NCI-H510A (cell line): Measurements from ENCODE around the gene TRIM64.
"Not testable (repeated sequence)": the region's sequence is repeated elsewhere in the genome, so short reads cannot be mapped to it uniquely, and the experiment has no call there.

Experiments used
- DNase-seq: peaks from one replicate; lab custom pipeline; 2025; lab: John Stamatoyannopoulos, UW

TRIM64 gene

GRCh38 chr11:89965737-89966136 lies at the start of gene TRIM64:
TRIM64 (plus strand) TSS chr11:89966037; CDS start chr11:89968504, 2,467 bp downstream.
- DNase-seq, result not testable (repeated sequence)

GRCh38 chr11:89922195-89922660 lies 43.6 kb upstream of the TRIM64 start, which contains the start of gene TRIM49D1:
TRIM49D1 (minus strand) TSS chr11:89922245; CDS start chr11:89917710, 4,535 bp downstream.
- no peak for DNase-seq

GRCh38 chr11:89923764-89924163 lies 42.1 kb upstream of the TRIM64 start, which contains the start of gene TRIM49D2:
TRIM49D2 (plus strand) TSS chr11:89924064; CDS start chr11:89926762, 2,698 bp downstream.
- not testable (repeated sequence) for DNase-seq

- not testable (repeated sequence) for DNase-seq
Observed at GRCh38 chr11:89960833-89961232, 5.0 kb upstream of the TRIM64 start.
